Measurements from ENCODE around the gene MOG.
"Not testable (repeated sequence)": the region's sequence is repeated elsewhere in the genome, so short reads cannot be mapped to it uniquely, and the experiment has no call there.

The MOG gene

DNA sequence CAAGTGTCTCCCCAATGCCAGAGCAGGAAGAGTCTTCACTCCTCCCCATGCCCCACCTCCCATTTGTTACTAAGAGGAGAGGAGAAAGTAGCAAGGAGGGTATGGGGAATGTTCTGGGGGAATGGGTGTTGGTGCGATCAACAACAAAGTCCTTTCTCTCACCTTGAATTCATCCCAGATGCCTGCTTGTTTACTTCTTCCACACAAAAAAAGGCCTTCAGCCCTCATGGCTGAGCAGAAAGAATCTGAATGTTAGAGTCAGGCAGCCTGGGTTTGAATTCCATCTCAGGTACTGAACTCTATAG is 9.9 kb downstream of the MOG start:
- no peak overlapping the region for H3K4me3 ChIP-seq (ENCODE audit: low read depth, low read length)
- TF ChIP-seq, protein P1, sequence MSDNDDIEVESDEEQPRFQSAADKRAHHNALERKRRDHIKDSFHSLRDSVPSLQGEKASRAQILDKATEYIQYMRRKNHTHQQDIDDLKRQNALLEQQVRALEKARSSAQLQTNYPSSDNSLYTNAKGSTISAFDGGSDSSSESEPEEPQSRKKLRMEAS (IDR thresholded peaks at IDR 0.05; ENCODE audit: low read depth, low read length): no peak
- TF ChIP-seq POLR2A (IDR thresholded peaks at IDR 0.05; ENCODE audit: extremely low read depth, insufficient read length): no peak
- TF ChIP-seq, protein P2, sequence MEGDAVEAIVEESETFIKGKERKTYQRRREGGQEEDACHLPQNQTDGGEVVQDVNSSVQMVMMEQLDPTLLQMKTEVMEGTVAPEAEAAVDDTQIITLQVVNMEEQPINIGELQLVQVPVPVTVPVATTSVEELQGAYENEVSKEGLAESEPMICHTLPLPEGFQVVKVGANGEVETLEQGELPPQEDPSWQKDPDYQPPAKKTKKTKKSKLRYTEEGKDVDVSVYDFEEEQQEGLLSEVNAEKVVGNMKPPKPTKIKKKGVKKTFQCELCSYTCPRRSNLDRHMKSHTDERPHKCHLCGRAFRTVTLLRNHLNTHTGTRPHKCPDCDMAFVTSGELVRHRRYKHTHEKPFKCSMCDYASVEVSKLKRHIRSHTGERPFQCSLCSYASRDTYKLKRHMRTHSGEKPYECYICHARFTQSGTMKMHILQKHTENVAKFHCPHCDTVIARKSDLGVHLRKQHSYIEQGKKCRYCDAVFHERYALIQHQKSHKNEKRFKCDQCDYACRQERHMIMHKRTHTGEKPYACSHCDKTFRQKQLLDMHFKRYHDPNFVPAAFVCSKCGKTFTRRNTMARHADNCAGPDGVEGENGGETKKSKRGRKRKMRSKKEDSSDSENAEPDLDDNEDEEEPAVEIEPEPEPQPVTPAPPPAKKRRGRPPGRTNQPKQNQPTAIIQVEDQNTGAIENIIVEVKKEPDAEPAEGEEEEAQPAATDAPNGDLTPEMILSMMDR (IDR thresholded peaks at IDR 0.05; ENCODE audit: low read depth, low read length): no peak
- no peak for TF ChIP-seq MYC (IDR thresholded peaks at IDR 0.05; ENCODE audit: low read depth, low read length)
- no peak for DNase-seq (ENCODE audit: low read depth)

- H3K4me3 ChIP-seq (ENCODE audit: low read depth, low read length): no peak overlapping the region
- DNase-seq (ENCODE audit: low read depth): no peak
- TF ChIP-seq, protein P2 (IDR thresholded peaks at IDR 0.05; ENCODE audit: low read depth, low read length): no peak
- TF ChIP-seq POLR2A (IDR thresholded peaks at IDR 0.05; ENCODE audit: extremely low read depth, insufficient read length) (no peak), MYC (IDR thresholded peaks at IDR 0.05; ENCODE audit: low read depth, low read length) (no peak)
- TF ChIP-seq, protein P1 (IDR thresholded peaks at IDR 0.05; ENCODE audit: low read depth, low read length): no peak
Observed at GRCh38 chr6:29667158-29667557, 10.3 kb downstream of the MOG start.

- TF ChIP-seq, protein P1 (IDR thresholded peaks at IDR 0.05; ENCODE audit: low read depth, low read length): no peak
- TF ChIP-seq POLR2A (IDR thresholded peaks at IDR 0.05; ENCODE audit: extremely low read depth, insufficient read length) (no peak), MYC (IDR thresholded peaks at IDR 0.05; ENCODE audit: low read depth, low read length) (no peak)
- TF ChIP-seq, protein P2 (IDR thresholded peaks at IDR 0.05; ENCODE audit: low read depth, low read length): no peak
- no peak for DNase-seq (ENCODE audit: low read depth)
- no peak overlapping the region for H3K4me3 ChIP-seq (ENCODE audit: low read depth, low read length)
Observed at GRCh38 chr6:29671026-29671425, 14.1 kb downstream of the MOG start.

DNA sequence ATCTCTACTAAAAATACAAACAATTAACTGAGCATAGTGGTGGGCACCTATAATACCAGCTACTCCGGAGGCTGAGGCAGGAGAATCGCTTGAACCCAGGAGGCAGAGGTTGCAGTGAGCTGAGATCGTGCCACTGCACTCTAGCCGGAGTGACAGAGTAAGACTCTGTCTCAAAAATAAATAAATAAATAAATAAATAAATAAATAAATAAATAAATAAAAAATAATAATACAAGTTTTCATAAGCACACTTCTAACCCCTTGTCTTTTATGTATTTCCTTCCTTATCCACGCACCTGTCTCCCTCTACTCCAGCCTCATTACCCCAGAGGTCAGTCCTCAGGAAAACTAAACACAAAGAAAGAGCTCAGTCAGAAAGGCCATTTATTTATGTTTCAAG is 15.2 kb downstream of the MOG start:
- not testable (repeated sequence) for H3K4me3 ChIP-seq (ENCODE audit: low read depth, low read length); DNase-seq (ENCODE audit: low read depth)

DNA sequence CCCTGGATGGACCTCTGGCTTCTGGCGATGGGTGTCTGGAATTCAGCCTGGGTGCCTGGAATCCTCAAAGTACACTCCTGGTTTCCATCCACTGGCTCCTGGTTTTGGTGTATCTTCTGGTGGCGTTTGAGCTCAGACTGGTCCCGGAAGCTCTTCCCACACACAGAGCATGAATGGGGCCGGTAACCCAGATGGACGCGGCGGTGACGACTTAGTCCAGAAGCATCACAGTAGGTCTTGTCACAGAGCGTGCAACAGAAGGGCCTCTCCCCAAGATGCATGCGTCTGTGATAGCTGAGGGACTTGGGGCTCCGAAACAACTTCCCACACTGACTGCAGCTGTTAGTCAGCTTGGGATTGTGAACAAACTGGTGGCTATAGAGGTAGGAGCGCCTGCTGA is 16.3 kb downstream of the MOG start:
- no peak overlapping the region for H3K4me3 ChIP-seq (ENCODE audit: low read depth, low read length)
- TF ChIP-seq MYC (IDR thresholded peaks at IDR 0.05; ENCODE audit: low read depth, low read length): no peak
- TF ChIP-seq, protein P1 (IDR thresholded peaks at IDR 0.05; ENCODE audit: low read depth, low read length): no peak
- no peak for TF ChIP-seq POLR2A (IDR thresholded peaks at IDR 0.05; ENCODE audit: extremely low read depth, insufficient read length)
- TF ChIP-seq, protein P2 (IDR thresholded peaks at IDR 0.05; ENCODE audit: low read depth, low read length): no peak
- no peak for DNase-seq (ENCODE audit: low read depth)

DNA sequence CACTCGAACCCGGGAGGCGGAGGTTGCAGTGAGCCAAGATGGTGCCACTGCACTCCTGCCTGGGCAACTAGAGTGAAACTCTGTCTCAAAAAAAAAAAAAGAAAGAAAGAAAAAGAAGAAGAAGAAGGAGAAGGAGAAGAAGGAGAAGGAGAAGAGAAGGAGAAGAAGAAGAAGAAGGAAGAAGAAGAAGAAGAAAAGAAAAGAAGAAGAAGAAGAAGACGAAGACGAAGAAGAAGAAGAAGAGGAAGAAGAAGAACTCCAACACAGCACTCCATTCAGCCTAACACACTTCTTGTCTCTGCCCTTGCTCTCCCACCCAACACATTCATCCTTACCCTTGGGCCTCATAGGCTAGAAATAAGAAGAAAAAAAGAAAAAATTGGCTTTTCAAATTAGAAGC is 17.1 kb downstream of the MOG start:
- H3K4me3 ChIP-seq (ENCODE audit: low read depth, low read length): no peak overlapping the region
- TF ChIP-seq, protein P1 (IDR thresholded peaks at IDR 0.05; ENCODE audit: low read depth, low read length): no peak
- no peak for TF ChIP-seq MYC (IDR thresholded peaks at IDR 0.05; ENCODE audit: low read depth, low read length)
- no peak for TF ChIP-seq POLR2A (IDR thresholded peaks at IDR 0.05; ENCODE audit: extremely low read depth, insufficient read length)
- TF ChIP-seq, protein P2 (IDR thresholded peaks at IDR 0.05; ENCODE audit: low read depth, low read length): no peak
- no peak for DNase-seq (ENCODE audit: low read depth)
